Ishikawa (cell line): Measurements from ENCODE around the gene CUEDC1.

ENCODE experiments used
- CEBPB ChIP-seq: IDR thresholded peaks from 2 replicates; pipeline ENCODE4 v1.6.1; 2012
- EP300 ChIP-seq: IDR thresholded peaks from 2 replicates; pipeline ENCODE4 v1.6.1; 2012; ENCODE audit warnings: borderline replicate concordance
- FOXM1 ChIP-seq: IDR thresholded peaks from 2 replicates; pipeline ENCODE4 v1.6.1; 2012; ENCODE audit warnings: low read depth, borderline replicate concordance
- MAX ChIP-seq: IDR thresholded peaks from 2 replicates; pipeline ENCODE4 v1.6.1; 2012
- RAD21 ChIP-seq: IDR thresholded peaks from 2 replicates; pipeline ENCODE4 v1.6.1; 2012; ENCODE audit warnings: low read depth
- YY1 ChIP-seq: IDR thresholded peaks from 2 replicates; pipeline ENCODE4 v1.6.1; 2012; ENCODE audit warnings: low read depth
- ZBTB7A ChIP-seq: IDR thresholded peaks from 2 replicates; pipeline ENCODE4 v1.6.1; 2012; ENCODE audit warnings: low read depth
- TF ChIP-seq, protein P1 (sequence below): IDR thresholded peaks from 2 replicates; pipeline ENCODE4 v1.6.1; 2012

DNA sequence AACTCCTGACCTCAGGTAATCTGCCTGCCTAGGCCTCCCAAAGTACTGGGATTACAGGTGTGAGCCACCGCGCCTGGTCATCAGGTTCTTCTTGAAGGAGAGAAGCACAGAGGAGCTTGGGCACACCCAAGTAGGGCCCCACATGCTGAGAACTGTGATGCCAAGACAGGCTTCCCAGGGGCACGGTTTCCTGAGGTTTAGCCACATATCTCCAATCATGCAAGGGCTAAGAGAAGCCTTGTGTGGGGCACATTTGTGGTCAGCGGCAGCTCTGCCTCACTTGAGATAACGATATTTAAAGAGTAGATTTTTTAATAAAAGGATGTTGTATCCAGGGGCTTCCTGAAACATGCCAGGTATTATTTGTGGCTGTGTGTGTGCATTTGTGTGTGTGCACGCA, 46.9 kb downstream of the CUEDC1 start:
- TF ChIP-seq EP300, result no peak
- TF ChIP-seq YY1, result no peak
- no peak for TF ChIP-seq MAX
- no peak for TF ChIP-seq ZBTB7A
- TF ChIP-seq RAD21, result no peak
- no peak for TF ChIP-seq FOXM1
- TF ChIP-seq CEBPB, result no peak
- TF ChIP-seq, protein P1, sequence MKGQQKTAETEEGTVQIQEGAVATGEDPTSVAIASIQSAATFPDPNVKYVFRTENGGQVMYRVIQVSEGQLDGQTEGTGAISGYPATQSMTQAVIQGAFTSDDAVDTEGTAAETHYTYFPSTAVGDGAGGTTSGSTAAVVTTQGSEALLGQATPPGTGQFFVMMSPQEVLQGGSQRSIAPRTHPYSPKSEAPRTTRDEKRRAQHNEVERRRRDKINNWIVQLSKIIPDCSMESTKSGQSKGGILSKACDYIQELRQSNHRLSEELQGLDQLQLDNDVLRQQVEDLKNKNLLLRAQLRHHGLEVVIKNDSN, result no peak
